Stimulated activated naive CD8-positive, alpha-beta T cell treated with anti-CD3 and anti-CD28 coated beads, Interleukin-15, Interleukin-2, amounts not matched to agents 100 ng/mL and 50 ng/mL, for 24 hours (primary cell): Measurements from ENCODE around the gene C2CD3.

Experiments used
- H3K27ac Mint-ChIP-seq: one replicate; pipeline ENCODE4 v1.8.0; 2021; ENCODE audit warnings: mild to moderate bottlenecking, mixed read lengths
- H3K27me3 Mint-ChIP-seq: one replicate; pipeline ENCODE4 v1.8.0; 2021; ENCODE audit warnings: mixed read lengths
- H3K36me3 Mint-ChIP-seq: one replicate; pipeline ENCODE4 v1.8.0; 2021; ENCODE audit warnings: low read depth, mixed read lengths
- H3K4me1 Mint-ChIP-seq: one replicate; pipeline ENCODE4 v1.8.0; 2021; ENCODE audit warnings: low read depth, mixed read lengths
- H3K4me3 Mint-ChIP-seq: one replicate; pipeline ENCODE4 v1.8.0; 2021; ENCODE audit warnings: mild to moderate bottlenecking, mixed read lengths
- H3K9me3 Mint-ChIP-seq: one replicate; pipeline ENCODE4 v1.8.0; 2021; ENCODE audit warnings: mixed read lengths

The C2CD3 gene

GRCh38 chr11:74015919-74016684 is 154.7 kb downstream of the C2CD3 start:
- H3K27me3 Mint-ChIP-seq = no peaks in the 10 kb centered on the region
- peaks cover 57% of the 10 kb centered on the region for H3K4me1 Mint-ChIP-seq
- peaks cover 30% of the 10 kb centered on the region for H3K36me3 Mint-ChIP-seq
- H3K27ac Mint-ChIP-seq = peak overlapping the region; percentile 66
- no peak overlapping the region for H3K4me3 Mint-ChIP-seq
- no peaks in the 10 kb centered on the region for H3K9me3 Mint-ChIP-seq

- Mint-ChIP-seq H3K27ac (no peak overlapping the region), H3K27me3 (no peaks in the 10 kb centered on the region), H3K4me1 (peaks cover 69% of the 10 kb centered on the region), H3K4me3 (no peak overlapping the region), H3K9me3 (no peaks in the 10 kb centered on the region), H3K36me3 (peaks cover 31% of the 10 kb centered on the region)
Measured at GRCh38 chr11:74014880-74015279, 155.9 kb downstream of the C2CD3 start.

GRCh38 chr11:74013141-74013540 is 157.7 kb downstream of the C2CD3 start:
- Mint-ChIP-seq H3K27me3 (no peaks in the 10 kb centered on the region), H3K4me1 (peaks cover 85% of the 10 kb centered on the region), H3K36me3 (peaks cover 31% of the 10 kb centered on the region), H3K9me3 (no peaks in the 10 kb centered on the region), H3K27ac (no peak overlapping the region), H3K4me3 (no peak overlapping the region)

- peak overlapping the region; percentile 52 for H3K4me3 Mint-ChIP-seq
Measured at GRCh38 chr11:74012074-74012809, 158.6 kb downstream of the C2CD3 start.

DNA sequence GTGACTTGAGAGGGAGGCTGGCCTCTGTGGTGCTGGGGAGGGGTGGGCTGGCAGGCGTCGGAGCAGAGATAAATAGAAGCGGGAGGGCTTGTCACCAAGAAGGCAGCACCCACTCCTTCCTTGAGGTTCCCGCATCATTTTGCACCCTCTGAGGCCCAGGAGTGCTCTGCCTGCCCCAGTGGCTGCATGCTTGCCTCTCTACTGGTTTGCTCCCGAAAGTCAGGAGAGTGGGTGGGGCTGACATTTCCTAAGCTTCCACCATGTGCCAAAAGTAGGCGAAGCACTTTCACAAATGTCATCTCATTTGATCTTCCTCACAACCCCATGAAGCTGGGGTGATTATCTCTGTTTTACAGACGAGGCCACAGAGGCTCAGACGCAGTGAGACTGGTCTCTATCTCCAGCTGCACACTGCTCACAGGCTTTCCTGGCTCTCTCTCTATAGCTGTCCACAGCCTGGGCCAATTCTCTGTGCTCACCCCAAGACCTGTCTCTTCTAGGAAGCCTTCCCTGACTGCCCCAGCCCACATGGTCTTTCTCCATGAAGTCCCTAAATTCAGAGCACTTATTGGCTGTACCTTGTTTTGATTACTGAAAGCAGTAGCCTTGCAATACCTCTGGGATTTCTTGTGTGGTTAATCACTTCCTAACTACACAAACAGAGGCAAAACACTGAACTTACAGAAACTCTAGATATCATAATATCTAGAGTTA is 159.3 kb downstream of the C2CD3 start:
- Mint-ChIP-seq H3K4me1 (peaks cover 89% of the 10 kb centered on the region), H3K4me3 (peak overlapping the region; percentile 52), H3K27ac (peak overlapping the region; percentile 99), H3K9me3 (no peaks in the 10 kb centered on the region), H3K36me3 (peaks cover 23% of the 10 kb centered on the region), H3K27me3 (no peaks in the 10 kb centered on the region)

More at GRCh38 chr11:74012074-74012809, 158.6 kb downstream of the C2CD3 start:
- peaks cover 91% of the 10 kb centered on the region for H3K4me1 Mint-ChIP-seq
- peak overlapping the region; percentile 99 for H3K27ac Mint-ChIP-seq
- no peaks in the 10 kb centered on the region for H3K9me3 Mint-ChIP-seq
- peaks cover 30% of the 10 kb centered on the region for H3K36me3 Mint-ChIP-seq
- no peaks in the 10 kb centered on the region for H3K27me3 Mint-ChIP-seq

DNA sequence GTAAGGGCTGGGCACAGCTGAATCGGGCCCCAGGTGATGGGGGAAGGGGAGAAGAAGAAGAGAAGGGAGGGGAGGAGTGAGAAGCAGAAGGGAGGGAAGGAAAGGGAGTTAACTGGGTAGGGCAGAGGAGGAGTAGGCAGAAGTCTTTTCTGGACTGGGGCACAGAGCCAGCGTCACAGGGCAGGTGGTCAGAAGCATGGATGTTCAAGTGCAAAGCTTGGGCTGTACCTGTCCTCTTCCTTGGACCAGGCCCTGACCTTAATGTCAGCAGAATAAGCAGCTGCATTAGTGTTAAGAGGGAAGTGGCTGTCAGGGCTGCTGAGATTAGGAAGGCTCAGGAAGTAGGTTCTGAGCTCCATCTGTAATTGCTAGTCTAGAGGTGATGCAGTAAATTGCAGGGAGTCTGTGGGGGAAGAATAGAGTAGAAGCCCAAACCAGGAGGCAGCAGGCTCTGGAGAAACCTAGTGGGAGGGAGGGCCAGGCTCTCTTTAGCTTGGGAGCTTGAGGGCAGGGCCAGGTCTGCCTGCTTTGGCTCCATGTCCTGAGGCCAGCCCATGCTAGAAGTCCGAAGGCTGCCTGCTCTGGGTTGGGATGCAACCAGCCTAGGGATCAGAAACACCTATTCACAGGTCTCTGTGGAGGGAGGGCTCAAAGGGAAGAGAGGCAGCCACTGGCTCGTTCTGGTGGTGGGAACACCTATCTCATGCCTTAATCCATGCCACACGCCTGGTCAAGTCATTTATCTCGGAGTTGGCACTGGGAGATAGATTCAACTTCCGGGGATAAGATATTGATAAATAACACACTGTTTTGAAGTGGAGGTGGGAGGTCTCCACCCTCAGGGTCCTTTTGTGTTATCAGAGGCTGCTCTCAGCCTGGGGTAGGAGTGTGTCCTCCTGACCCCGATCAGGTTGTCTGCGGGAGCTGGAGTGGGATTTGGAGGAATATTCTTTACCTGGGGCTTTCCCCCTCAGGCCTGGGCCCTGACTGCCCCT is 160.2 kb downstream of the C2CD3 start:
- Mint-ChIP-seq H3K9me3 (no peaks in the 10 kb centered on the region), H3K27me3 (no peaks in the 10 kb centered on the region), H3K36me3 (peaks cover 16% of the 10 kb centered on the region), H3K4me3 (peak overlapping the region; percentile 52), H3K4me1 (peaks cover 89% of the 10 kb centered on the region), H3K27ac (peak overlapping the region; percentile 99)

DNA sequence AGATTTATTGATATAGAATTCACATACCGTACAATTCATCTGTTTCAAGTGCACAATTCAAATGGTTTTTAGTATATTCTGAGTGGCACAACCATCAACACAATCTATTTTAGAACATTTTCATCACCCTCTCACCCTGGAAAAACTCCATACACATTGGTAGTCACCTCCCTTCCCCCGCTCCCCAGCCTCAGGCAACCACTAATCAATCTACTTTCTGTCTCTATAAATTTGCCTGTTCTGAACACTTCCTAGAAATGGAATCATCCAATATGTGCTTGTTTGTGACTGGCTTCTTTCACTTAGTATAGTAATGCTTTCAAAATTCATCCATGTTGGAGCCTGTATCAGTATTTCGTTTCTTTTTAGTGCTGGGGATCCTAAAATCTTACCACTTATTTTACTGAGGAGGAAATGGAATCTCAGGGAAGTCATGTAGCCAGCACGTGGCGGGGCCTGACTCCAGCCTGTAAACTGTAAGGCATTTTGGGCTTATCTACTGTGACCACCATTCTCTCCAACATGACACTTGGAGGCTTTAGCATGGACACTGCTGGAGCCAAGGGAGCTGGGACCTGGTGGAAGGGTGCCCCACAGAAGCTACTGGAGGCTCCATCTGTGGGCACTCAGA is 161.0 kb downstream of the C2CD3 start:
- Mint-ChIP-seq H3K4me3 (peak overlapping the region; percentile 6), H3K27me3 (no peaks in the 10 kb centered on the region), H3K27ac (peak overlapping the region; percentile 99), H3K36me3 (peaks cover 16% of the 10 kb centered on the region), H3K9me3 (no peaks in the 10 kb centered on the region), H3K4me1 (peaks cover 89% of the 10 kb centered on the region)

- Mint-ChIP-seq H3K4me1 (peaks cover 91% of the 10 kb centered on the region), H3K9me3 (no peaks in the 10 kb centered on the region), H3K36me3 (peaks cover 16% of the 10 kb centered on the region), H3K4me3 (no peak overlapping the region), H3K27me3 (no peaks in the 10 kb centered on the region), H3K27ac (peak overlapping the region; percentile 76)
Measured at GRCh38 chr11:74009230-74009547, 161.6 kb downstream of the C2CD3 start.

- H3K27me3 Mint-ChIP-seq = no peaks in the 10 kb centered on the region
- peaks cover 16% of the 10 kb centered on the region for H3K36me3 Mint-ChIP-seq
- peak within 1 kb of the TSS; percentile 99 for H3K27ac Mint-ChIP-seq
- H3K4me3 Mint-ChIP-seq = peak within 1 kb of the TSS; percentile 6
- H3K4me1 Mint-ChIP-seq = peaks cover 93% of the 10 kb centered on the region
- H3K9me3 Mint-ChIP-seq = no peaks in the 10 kb centered on the region
Measured at GRCh38 chr11:74008373-74009229, 162.2 kb downstream of the C2CD3 start, which contains the start of gene UCP3. Gene UCP3 (minus strand): TSS chr11:74009085. CDS start chr11:74007042, 2,043 bp downstream.

GRCh38 chr11:74007691-74008372 is 163.0 kb downstream of the C2CD3 start:
- H3K4me1 Mint-ChIP-seq = peaks cover 89% of the 10 kb centered on the region
- H3K9me3 Mint-ChIP-seq = no peaks in the 10 kb centered on the region
- H3K36me3 Mint-ChIP-seq = peaks cover 21% of the 10 kb centered on the region
- H3K27me3 Mint-ChIP-seq = no peaks in the 10 kb centered on the region
- peak overlapping the region; percentile 65 for H3K27ac Mint-ChIP-seq
- H3K4me3 Mint-ChIP-seq = no peak overlapping the region

DNA sequence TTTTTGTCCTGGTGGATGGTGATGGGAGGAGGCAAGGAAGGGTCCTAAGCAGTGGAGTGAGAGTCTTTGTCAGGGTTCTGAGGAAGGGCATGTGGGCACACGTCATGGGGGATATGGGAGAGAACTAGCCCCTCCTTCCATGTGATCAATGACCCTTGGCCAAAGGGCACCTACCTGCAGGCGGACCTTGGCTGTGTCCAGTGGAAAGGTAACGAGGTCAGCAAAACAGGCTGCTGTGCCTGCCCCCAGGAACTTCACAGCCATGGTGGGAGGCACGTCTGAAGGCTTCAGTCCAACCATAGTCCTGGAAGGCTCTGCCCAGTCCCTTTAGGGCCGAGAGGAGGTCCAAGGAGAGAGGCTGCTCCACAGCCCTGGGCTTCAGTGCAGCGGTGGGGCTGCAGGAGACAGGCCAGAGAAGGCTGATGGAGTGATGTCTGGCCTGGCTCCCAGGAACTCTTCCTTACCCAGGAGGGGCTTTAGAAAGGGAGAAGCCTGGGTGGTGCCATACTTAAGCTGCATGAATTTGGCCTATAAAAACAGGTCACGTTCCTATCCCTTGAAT is 164.0 kb downstream of the C2CD3 start:
- no peaks in the 10 kb centered on the region for H3K27me3 Mint-ChIP-seq
- peaks cover 80% of the 10 kb centered on the region for H3K4me1 Mint-ChIP-seq
- peak overlapping the region; percentile 74 for H3K27ac Mint-ChIP-seq
- no peaks in the 10 kb centered on the region for H3K9me3 Mint-ChIP-seq
- no peak overlapping the region for H3K4me3 Mint-ChIP-seq
- peaks cover 16% of the 10 kb centered on the region for H3K36me3 Mint-ChIP-seq

DNA sequence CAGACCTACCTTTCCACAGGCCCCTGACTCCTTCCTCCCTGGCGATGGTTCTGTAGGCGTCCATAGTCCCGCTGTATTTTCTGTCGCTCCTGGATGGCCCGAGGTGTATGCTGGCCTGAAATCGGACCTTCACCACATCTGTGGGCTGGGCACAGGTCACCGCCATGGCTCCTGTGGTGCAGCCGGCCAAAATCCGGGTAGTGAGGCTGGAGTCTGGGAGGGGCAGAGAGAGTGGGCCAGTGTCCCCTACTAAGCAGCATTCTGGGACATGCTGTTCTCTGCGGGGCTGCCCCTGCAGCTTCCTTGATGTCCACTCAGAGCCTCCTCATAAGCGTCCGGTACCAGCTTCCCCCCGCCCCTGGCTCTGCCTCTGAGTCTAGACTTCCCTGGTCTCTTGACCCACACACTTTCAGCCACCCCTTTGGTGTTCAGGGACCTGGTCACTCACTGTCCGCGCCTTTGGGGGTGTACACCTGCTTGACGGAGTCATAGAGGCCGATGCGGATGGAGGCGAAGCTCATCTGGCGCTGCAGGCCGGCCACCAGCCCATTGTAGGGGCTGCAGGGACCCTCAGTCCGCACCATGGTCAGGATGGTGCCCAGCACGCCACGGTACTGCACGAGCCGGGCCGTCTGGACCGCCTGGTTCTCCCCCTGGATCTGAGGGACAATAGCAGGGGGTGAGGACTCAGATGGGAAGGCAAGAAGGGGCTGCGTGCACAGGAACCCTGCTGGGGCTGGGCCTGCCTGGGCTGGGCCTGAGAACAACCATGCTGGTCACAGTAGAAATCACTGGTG is 164.9 kb downstream of the C2CD3 start:
- Mint-ChIP-seq H3K36me3 (peaks cover 11% of the 10 kb centered on the region), H3K4me3 (no peak overlapping the region)

More for the DNA sequence above, 164.9 kb downstream of the C2CD3 start:
- Mint-ChIP-seq H3K9me3 (no peaks in the 10 kb centered on the region), H3K27ac (peak overlapping the region; percentile 89), H3K27me3 (no peaks in the 10 kb centered on the region), H3K4me1 (peaks cover 74% of the 10 kb centered on the region)
